GM12878 (cell line): ENCODE measurements around the gene CDC37. TPM values are rescaled to one million over a fixed set of nuclear protein-coding genes. Genes with fewer than 3 reads are reported as not detected.

ENCODE experiments used
- ATAC-seq: fragments of 200-7000 bp; cut with Tn5 transposase; 3 replicates; pipeline ENCODE4 v1.9.1; 2020; ENCODE audit warnings: mild to moderate bottlenecking, moderate library complexity
- BruUV-seq: library from RNA; stranded (reverse); fragments of 400-500 nt; replicated peaks from 2 replicates; lab custom pipeline; 2021; lab: Mats Ljungman, UMichigan
- CTCF ChIA-PET: fragments of 300-600 bp; sonication (Branson Sonifier 250); formaldehyde crosslinking; extraction: SDS; loops from one replicate; lab custom pipeline; 2021; ENCODE audit warnings: inconsistent platforms; lab: Yijun Ruan, JAX
- POLR2A ChIA-PET: fragments of 350-600 bp; formaldehyde crosslinking; extraction: SDS; loops from one replicate; lab custom pipeline; 2021; ENCODE audit warnings: inconsistent platforms; lab: Charles Lee
- RAD21 ChIA-PET: fragments of 300-600 bp; sonication (Branson Sonifier 250); formaldehyde crosslinking; loops from one replicate; lab custom pipeline; 2023; ENCODE audit warnings: antibody characterized with exemption; ENCODE audit not compliant: unreplicated experiment; lab: Charles Lee
- SMC1A ChIA-PET: fragments of 300-600 bp; sonication (Branson Sonifier 250); formaldehyde crosslinking; loops from one replicate; lab custom pipeline; 2023; ENCODE audit not compliant: unreplicated experiment, uncharacterized antibody; lab: Charles Lee
- DNase-seq: peaks from one replicate; pipeline ENCODE4 v3.0.0-alpha.2; 2011; ENCODE audit warnings: low read depth, low spot score
- FAIRE-seq: peaks from 3 replicates; lab custom pipeline; 2011; peaks lifted over from hg19 to GRCh38; lab: Jason Lieb, UNC
- H2AFZ ChIP-seq: 2 replicates; pipeline ENCODE4 v1.6.0; 2011; ENCODE audit warnings: low read depth, low read length, control low read depth; ENCODE audit not compliant: control insufficient read depth
- H3K27ac ChIP-seq: 2 replicates; pipeline ENCODE4 v1.5.1; 2011; ENCODE audit warnings: control low read depth; ENCODE audit not compliant: control insufficient read depth, insufficient read depth
- H3K27me3 ChIP-seq, 2 experiments: replicated peaks in 1 of 2; 2 replicates each; pipeline versions ENCODE4 v1.6.0 to v1.6.1; 2011; ENCODE audit warnings: low read length in 1 of 2; ENCODE audit not compliant: control insufficient read depth in 2 of 2, insufficient read depth in 2 of 2
- H3K36me3 ChIP-seq, 2 experiments: 2 replicates each; pipeline ENCODE4 v1.5.1; 2011; ENCODE audit warnings: low read length in 1 of 2; ENCODE audit not compliant: control insufficient read depth in 2 of 2, insufficient read depth in 2 of 2
- H3K4me1 ChIP-seq: 2 replicates; pipeline ENCODE4 v1.6.1; 2011; ENCODE audit warnings: mild to moderate bottlenecking, low read length, moderate library complexity, mixed read lengths; ENCODE audit not compliant: control insufficient read depth, insufficient read depth
- H3K4me2 ChIP-seq: 2 replicates; pipeline ENCODE4 v1.6.0; 2011; ENCODE audit warnings: control low read depth; ENCODE audit not compliant: control insufficient read depth, insufficient read depth
- H3K4me3 ChIP-seq: fragments of 200-600 bp; sonication (generic); 2 replicates; pipeline ENCODE4 v1.5.1; 2016
- H3K79me2 ChIP-seq: 2 replicates; pipeline ENCODE4 v1.6.0; 2011; ENCODE audit warnings: low read length; ENCODE audit not compliant: control insufficient read depth, insufficient read depth
- H3K9ac ChIP-seq: 2 replicates; pipeline ENCODE4 v1.8.0; 2011; ENCODE audit warnings: low read length, control low read depth, mixed read lengths; ENCODE audit not compliant: control insufficient read depth, insufficient read depth
- H3K9me3 ChIP-seq: replicated peaks from 3 replicates; pipeline ENCODE4 v1.5.1; 2011; ENCODE audit warnings: mild to moderate bottlenecking, low read length; ENCODE audit not compliant: control insufficient read depth, insufficient read depth
- H4K20me1 ChIP-seq: 2 replicates; pipeline ENCODE4 v1.6.0; 2011; ENCODE audit not compliant: control insufficient read depth, insufficient read depth
- CREM ChIP-seq: IDR thresholded peaks from 2 replicates; pipeline ENCODE4 v1.6.1; 2014; ENCODE audit warnings: antibody characterized with exemption, low read depth
- ELK1 ChIP-seq: IDR thresholded peaks from 2 replicates; pipeline ENCODE4 v1.6.1; 2012; ENCODE audit warnings: low read depth, low read length, improper control_type of control experiment
- HDGF ChIP-seq: fragments of 450-650 bp; IDR thresholded peaks from 2 replicates; pipeline ENCODE4 v1.6.1; 2016; ENCODE audit warnings: antibody characterized with exemption
- MTA2 ChIP-seq: fragments of 450-650 bp; IDR thresholded peaks from 2 replicates; pipeline ENCODE4 v1.6.1; 2016; ENCODE audit warnings: low read depth, mild to moderate bottlenecking, moderate library complexity
- NBN ChIP-seq: fragments of 450-650 bp; IDR thresholded peaks from 2 replicates; pipeline ENCODE4 v1.6.1; 2016
- RAD51 ChIP-seq: fragments of 450-650 bp; IDR thresholded peaks from 2 replicates; pipeline ENCODE4 v1.6.1; 2016; ENCODE audit warnings: moderate library complexity, mild to moderate bottlenecking, inconsistent platforms
- YBX1 ChIP-seq: fragments of 450-650 bp; IDR thresholded peaks from 2 replicates; pipeline ENCODE4 v1.6.1; 2016; ENCODE audit warnings: antibody characterized with exemption
- ZSCAN29 ChIP-seq: fragments of 450-650 bp; IDR thresholded peaks from 2 replicates; pipeline ENCODE4 v1.6.1; 2017; ENCODE audit warnings: mild to moderate bottlenecking, moderate library complexity
- WGBS: methylation state at CpG from one replicate; pipeline ENCODE4 v1.1.6; 2016; ENCODE audit warnings: low lambda C conversion rate; ENCODE audit not compliant: insufficient replicate concordance, insufficient coverage; ENCODE audit errors: missing lambda C conversion rate; 5-methylcytosine and 5-hydroxymethylcytosine counted together
- in situ Hi-C: fragments of 300-500 bp; cut with MboI; formaldehyde crosslinking; loops from 9 replicates; pipeline ENCODE4 v1.14.3; 2018; ENCODE audit warnings: mixed read lengths
- intact Hi-C: fragments of 100-400 bp; cut with micrococcal nuclease; formaldehyde crosslinking; loops from one replicate; pipeline ENCODE4 v1.14.2; 2022; ENCODE audit not compliant: unreplicated experiment
- polyA plus RNA-seq, 11 experiments: library from polyadenylated mRNA; depleted of rRNA in 4 of 11; unstranded in 6 of 11; stranded (reverse) in 5 of 11; fragments of >200 nt; fragmentation: Nextera tagmentation in 4 of 11; fragmentation: Illumina TruSeq in 1 of 11; extraction: Ambion mirVana in 4 of 11; extraction: Trizol in 1 of 11; gene quantifications; 1 replicate in 1 of 11; 2 replicates in 10 of 11; pipeline versions ENCODE4 v1.2.1 to v1.2.3, GENCODE V29; 2011 to 2016; ENCODE audit warnings: inconsistent platforms in 2 of 11, missing spikeins in 2 of 11, low read depth in 1 of 11
- total RNA-seq, 4 experiments: library from RNA; depleted of rRNA in 3 of 4; stranded (reverse); fragments of >200 nt in 3 of 4; fragmentation: Illumina TruSeq in 1 of 4; extraction: Trizol in 1 of 4; gene quantifications; 2 replicates each; pipeline versions ENCODE4 v1.2.1 to v1.2.3, GENCODE V29; 2013 to 2021
- TF ChIP-seq, protein P1 (sequence below): IDR thresholded peaks from 2 replicates; pipeline ENCODE4 v1.6.1; 2011; ENCODE audit warnings: borderline replicate concordance, low read depth, mild to moderate bottlenecking, moderate library complexity, mixed read lengths, low read length; ENCODE audit not compliant: insufficient read depth; ENCODE audit errors: extremely low read length

The CDC37 gene
- total and polyA plus RNA-seq, 10 of the 15 experiments (the other 5 are each of a cell fraction or from before 2014, with no cell fraction given) = 4.7 to 265 (median 176) TPM

- intact Hi-C loops (no loop called here), in situ Hi-C loops (no loop called here)
- Histone ChIP-seq H3K9ac (no peak overlapping the region), H3K4me1 (peaks cover 58% of the 10 kb centered on the region), H3K36me3 (no peaks in the 10 kb centered on the region), H3K4me2 (no peak overlapping the region), H3K27me3 (peaks cover 0 to 4% of the 10 kb centered on the region in 2 experiments; a peak in 1 of 4 replicates), H4K20me1 (no peaks in the 10 kb centered on the region), H3K9me3 (no peaks in the 10 kb centered on the region), H3K4me3 (no peak overlapping the region), H3K27ac (no peak overlapping the region), H3K79me2 (peaks cover 2% of the 10 kb centered on the region; the same call in 1 of the 2 replicates), H2AFZ (no peak overlapping the region)
- no TSS peak for BruUV-seq
- POLR2A ChIA-PET = interaction anchor here (0.7 to 7.2 kb wide), 8 partner anchors 11 to 183 kb away, joined by 3 to 78 read pairs (median 4); partner anchors contain the start of gene CDC37
- RAD21 ChIA-PET = interaction anchor here (0.9 to 4.2 kb wide), 6 partner anchors 13 to 325 kb away, joined by 5 to 31 read pairs (median 16); partner anchors contain the start of genes CDC37 and ICAM1
- DNase-seq (no peak), ATAC-seq (no peak), FAIRE-seq (no peak)
- CTCF ChIA-PET = interaction anchor here (0.8 to 27.3 kb wide), 4 partner anchors 8 to 179 kb away, joined by 3 to 1053 read pairs (median 7); partner anchors contain the start of genes CDC37 and PDE4A
- SMC1A ChIA-PET = interaction anchor here (0.8 to 17.7 kb wide), 3 partner anchors 8 to 288 kb away, joined by 3 to 364 read pairs (median 7); partner anchors contain the start of gene CDC37
- WGBS = 35% methylated on average over 5 of the region's 5 CpGs
- no peak for TF ChIP-seq ELK1
- no peak for TF ChIP-seq HDGF
- no peak for TF ChIP-seq CREM
- TF ChIP-seq, protein P1, sequence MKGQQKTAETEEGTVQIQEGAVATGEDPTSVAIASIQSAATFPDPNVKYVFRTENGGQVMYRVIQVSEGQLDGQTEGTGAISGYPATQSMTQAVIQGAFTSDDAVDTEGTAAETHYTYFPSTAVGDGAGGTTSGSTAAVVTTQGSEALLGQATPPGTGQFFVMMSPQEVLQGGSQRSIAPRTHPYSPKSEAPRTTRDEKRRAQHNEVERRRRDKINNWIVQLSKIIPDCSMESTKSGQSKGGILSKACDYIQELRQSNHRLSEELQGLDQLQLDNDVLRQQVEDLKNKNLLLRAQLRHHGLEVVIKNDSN = no peak
- peak; percentile 34; the same call in 1 of the 2 replicates for TF ChIP-seq MTA2
- peak; percentile 79; the same call in 1 of the 2 replicates for TF ChIP-seq YBX1
- TF ChIP-seq RAD51 = no peak
- TF ChIP-seq ZSCAN29 = no peak
- TF ChIP-seq NBN = 0 out of 2 replicates have a peak, but pooled peaks have one; percentile 22
These were observed 25.6 kb upstream of the CDC37 start for GRCh38 chr19:10428996-10429381.
